ENCODE measurements around the gene MAT2A.

Gene MAT2A

GRCh38 chr2:85538507-85539360 is at the start of gene MAT2A:
Gene MAT2A (plus strand): TSS chr2:85539168. CDS start chr2:85539288, 120 bp downstream.
- peak; percentile 71 to 80 for DNase-seq (ENCODE audit: low read depth in 2 of 2)

GRCh38 chr2:85490861-85491755 is 47.9 kb upstream of the MAT2A start:
- no peak for DNase-seq (ENCODE audit: low read depth in 2 of 2)

- DNase-seq (ENCODE audit: low read depth in 2 of 2) = no peak
Observed at GRCh38 chr2:85496436-85496835, 42.5 kb upstream of the MAT2A start.

GRCh38 chr2:85497944-85498630 is 40.9 kb upstream of the MAT2A start:
- no peak for DNase-seq (ENCODE audit: low read depth in 2 of 2)

- DNase-seq (ENCODE audit: low read depth in 2 of 2) = no peak
Observed at GRCh38 chr2:85501248-85501647, 37.7 kb upstream of the MAT2A start.

- DNase-seq (ENCODE audit: low read depth in 2 of 2) = no peak
Observed at GRCh38 chr2:85502720-85503119, 36.2 kb upstream of the MAT2A start.

GRCh38 chr2:85503168-85503850 is 35.7 kb upstream of the MAT2A start:
- DNase-seq (ENCODE audit: low read depth in 2 of 2) = no peak

- DNase-seq (ENCODE audit: low read depth in 2 of 2) = no peak
Observed at GRCh38 chr2:85503851-85504777, 34.9 kb upstream of the MAT2A start.

- no peak for DNase-seq (ENCODE audit: low read depth in 2 of 2)
Observed at GRCh38 chr2:85504778-85505261, 34.1 kb upstream of the MAT2A start.

GRCh38 chr2:85505551-85506238 is 33.3 kb upstream of the MAT2A start:
- DNase-seq (ENCODE audit: low read depth in 2 of 2) = no peak

GRCh38 chr2:85506768-85507181 is 32.2 kb upstream of the MAT2A start:
- no peak for DNase-seq (ENCODE audit: low read depth in 2 of 2)

- no peak for DNase-seq (ENCODE audit: low read depth in 2 of 2)
Observed at GRCh38 chr2:85511008-85511811, 27.8 kb upstream of the MAT2A start.

- no peak for DNase-seq (ENCODE audit: low read depth in 2 of 2)
Observed at GRCh38 chr2:85514323-85514722, 24.6 kb upstream of the MAT2A start.

GRCh38 chr2:85516653-85517389 is 22.1 kb upstream of the MAT2A start:
- no peak for DNase-seq (ENCODE audit: low read depth in 2 of 2)

GRCh38 chr2:85522090-85522647 is 16.8 kb upstream of the MAT2A start:
- DNase-seq (ENCODE audit: low read depth in 2 of 2) = no peak

- no peak for DNase-seq (ENCODE audit: low read depth in 2 of 2)
Observed at GRCh38 chr2:85523062-85523902, 15.7 kb upstream of the MAT2A start.

GRCh38 chr2:85523903-85524335 is 15.0 kb upstream of the MAT2A start:
- DNase-seq (ENCODE audit: low read depth in 2 of 2) = no peak

All from stimulated activated CD8-positive, alpha-beta memory T cell treated with anti-CD3 and anti-CD28 coated beads, Interleukin-7, amount 100 ng/mL, for 1 hour (primary cell).